Measurements from ENCODE around the gene POLR1G.

DNA sequence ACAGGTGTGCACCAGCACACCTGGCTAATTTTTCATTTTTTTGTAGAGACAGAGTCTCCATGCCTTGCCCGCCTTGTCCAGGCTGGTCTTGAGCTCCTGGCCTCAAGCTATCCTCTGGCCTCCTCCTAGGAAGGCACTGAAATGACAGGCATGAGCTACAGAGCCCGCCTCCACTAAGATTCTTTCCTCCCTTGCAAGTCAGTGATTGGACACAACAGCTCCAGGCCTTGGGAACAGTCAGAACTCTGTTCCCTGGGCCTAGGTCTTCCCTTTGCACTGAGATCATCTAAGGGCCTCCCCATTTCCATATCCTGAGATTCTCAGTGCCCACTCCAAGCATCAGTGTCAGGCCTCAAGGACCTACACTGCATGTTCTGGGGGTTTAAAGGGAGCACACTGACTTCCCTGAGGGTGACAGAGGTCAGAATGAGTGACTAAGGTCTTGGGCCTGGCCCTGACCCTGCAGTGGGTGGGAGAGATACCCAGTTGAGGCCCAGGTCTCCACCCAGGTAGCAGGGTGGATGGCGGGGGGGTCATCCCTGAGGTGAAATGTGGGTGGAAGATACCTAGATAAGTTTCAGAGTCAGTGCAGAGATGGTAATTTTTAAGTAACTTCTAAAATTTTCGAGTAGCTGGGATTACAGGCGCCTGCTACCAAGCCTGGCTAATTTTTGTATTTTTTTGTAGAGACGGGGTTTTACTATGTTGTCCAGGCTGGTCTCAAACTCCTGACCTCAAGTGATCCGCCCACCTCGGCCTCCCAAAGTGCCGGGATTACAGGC is 34.6 kb downstream of the POLR1G start:
- TF ChIP-seq, protein P1, sequence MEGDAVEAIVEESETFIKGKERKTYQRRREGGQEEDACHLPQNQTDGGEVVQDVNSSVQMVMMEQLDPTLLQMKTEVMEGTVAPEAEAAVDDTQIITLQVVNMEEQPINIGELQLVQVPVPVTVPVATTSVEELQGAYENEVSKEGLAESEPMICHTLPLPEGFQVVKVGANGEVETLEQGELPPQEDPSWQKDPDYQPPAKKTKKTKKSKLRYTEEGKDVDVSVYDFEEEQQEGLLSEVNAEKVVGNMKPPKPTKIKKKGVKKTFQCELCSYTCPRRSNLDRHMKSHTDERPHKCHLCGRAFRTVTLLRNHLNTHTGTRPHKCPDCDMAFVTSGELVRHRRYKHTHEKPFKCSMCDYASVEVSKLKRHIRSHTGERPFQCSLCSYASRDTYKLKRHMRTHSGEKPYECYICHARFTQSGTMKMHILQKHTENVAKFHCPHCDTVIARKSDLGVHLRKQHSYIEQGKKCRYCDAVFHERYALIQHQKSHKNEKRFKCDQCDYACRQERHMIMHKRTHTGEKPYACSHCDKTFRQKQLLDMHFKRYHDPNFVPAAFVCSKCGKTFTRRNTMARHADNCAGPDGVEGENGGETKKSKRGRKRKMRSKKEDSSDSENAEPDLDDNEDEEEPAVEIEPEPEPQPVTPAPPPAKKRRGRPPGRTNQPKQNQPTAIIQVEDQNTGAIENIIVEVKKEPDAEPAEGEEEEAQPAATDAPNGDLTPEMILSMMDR (conservative IDR thresholded peaks at IDR 0.05; ENCODE audit: low read depth in 2 of 2), result no peak
- TF ChIP-seq POLR2AphosphoS5 (IDR thresholded peaks at IDR 0.05; ENCODE audit: low read depth), result no peak
